GM10266 (cell line): ENCODE data around the gene MVB12B.

Source experiments
- DNase-seq: peaks from one replicate; pipeline ENCODE4 v3.0.0; 2012; ENCODE audit errors: extremely low spot score
- CTCF ChIP-seq: IDR thresholded peaks from 2 replicates; pipeline ENCODE4 v1.5.1; 2012; ENCODE audit warnings: mild to moderate bottlenecking, low read depth; ENCODE audit not compliant: control insufficient read depth, insufficient read depth; ENCODE audit errors: missing control alignments

The MVB12B gene

GRCh38 chr9:126410229-126410628 is 83.6 kb downstream of the MVB12B start:
- no peak for DNase-seq
- TF ChIP-seq CTCF = no peak

- TF ChIP-seq CTCF = no peak
- peak; percentile 73 for DNase-seq
These were observed 84.8 kb downstream of the MVB12B start for GRCh38 chr9:126411225-126411947.

- no peak for TF ChIP-seq CTCF
- no peak for DNase-seq
These were observed 85.3 kb downstream of the MVB12B start for GRCh38 chr9:126411948-126412284.

- TF ChIP-seq CTCF = no peak
- DNase-seq = no peak
These were observed 86.3 kb downstream of the MVB12B start for GRCh38 chr9:126412905-126413304.

GRCh38 chr9:126413391-126414068 is 86.9 kb downstream of the MVB12B start:
- TF ChIP-seq CTCF = no peak
- DNase-seq = no peak

- no peak for DNase-seq
- TF ChIP-seq CTCF = no peak
These were observed 89.2 kb downstream of the MVB12B start for GRCh38 chr9:126415741-126416370.

- DNase-seq = no peak
- no peak for TF ChIP-seq CTCF
These were observed 90.4 kb downstream of the MVB12B start for GRCh38 chr9:126417043-126417442.
